Activated T-cell treated with anti-CD3 and anti-CD28 coated beads, Interleukin-2, amount 50 U/mL, for 72 hours (primary cell): Measurements from ENCODE around the gene DENND6B. TPM values are rescaled to one million over a fixed set of nuclear protein-coding genes. Genes with fewer than 3 reads are reported as not detected.

Experiments
- ATAC-seq, 2 donors: fragments of 150-1000 bp; cut with Tn5 transposase; replicated peaks in 1 of 2; 2 replicates each; pipeline ENCODE4 v1.10.0; 2021; ENCODE audit warnings: moderate library complexity in 2 of 2, mild to moderate bottlenecking in 1 of 2
- DNase-seq, 2 donors: peaks; one replicate each; pipeline ENCODE4 v3.0.0; 2021 to 2022; ENCODE audit warnings: mixed read lengths in 1 of 2
- H3K27ac Mint-ChIP-seq: one replicate; pipeline ENCODE4 v1.8.0; 2022; ENCODE audit warnings: mild to moderate bottlenecking, moderate library complexity, mixed read lengths
- H3K27me3 Mint-ChIP-seq: one replicate; pipeline ENCODE4 v1.8.0; 2022; ENCODE audit warnings: low read depth, mixed read lengths
- H3K36me3 Mint-ChIP-seq, 2 donors: one replicate each; pipeline ENCODE4 v1.8.0; 2022; ENCODE audit warnings: mixed read lengths in 2 of 2, mild to moderate bottlenecking in 1 of 2; ENCODE audit not compliant: insufficient read depth in 2 of 2
- H3K4me1 Mint-ChIP-seq: one replicate; pipeline ENCODE4 v1.8.0; 2022; ENCODE audit warnings: low read depth, mixed read lengths
- H3K4me3 Mint-ChIP-seq, 2 donors: one replicate each; pipeline ENCODE4 v1.8.0; 2022; ENCODE audit warnings: mild to moderate bottlenecking in 2 of 2, mixed read lengths in 2 of 2, moderate library complexity in 2 of 2
- H3K9me3 Mint-ChIP-seq, 2 donors: one replicate each; pipeline ENCODE4 v1.8.0; 2022; ENCODE audit warnings: mixed read lengths in 2 of 2
- total RNA-seq, 2 donors: library from RNA; stranded (reverse); gene quantifications; one replicate each; pipeline ENCODE4 v1.2.3, GENCODE V29; 2022

DENND6B gene
- total RNA-seq, 2 donors from 2014 or later = 6.4 to 8.5 TPM

GRCh38 chr22:50289942-50290630 is 36.7 kb downstream of the DENND6B start:
- no peak overlapping the region for H3K4me3 Mint-ChIP-seq
- no peak overlapping the region for H3K27ac Mint-ChIP-seq
- H3K9me3 Mint-ChIP-seq = no peaks in the 10 kb centered on the region
- peaks cover 8% of the 10 kb centered on the region for H3K4me1 Mint-ChIP-seq
- ATAC-seq (no peak), DNase-seq (no peak)
- peaks cover 22% of the 10 kb centered on the region for H3K27me3 Mint-ChIP-seq
- no peaks in the 10 kb centered on the region for H3K36me3 Mint-ChIP-seq

GRCh38 chr22:50289151-50289941 is 37.5 kb downstream of the DENND6B start:
- peaks cover 8% of the 10 kb centered on the region for H3K4me1 Mint-ChIP-seq
- no peak overlapping the region for H3K27ac Mint-ChIP-seq
- H3K9me3 Mint-ChIP-seq = no peaks in the 10 kb centered on the region
- no peaks in the 10 kb centered on the region for H3K36me3 Mint-ChIP-seq
- H3K4me3 Mint-ChIP-seq = no peak overlapping the region
- peaks cover 22% of the 10 kb centered on the region for H3K27me3 Mint-ChIP-seq
- no peak for ATAC-seq
- no peak for DNase-seq

GRCh38 chr22:50287731-50288130 is 39.1 kb downstream of the DENND6B start:
- ATAC-seq = no peak
- Mint-ChIP-seq H3K4me1 (peaks cover 5% of the 10 kb centered on the region), H3K27me3 (peaks cover 19% of the 10 kb centered on the region), H3K4me3 (no peak overlapping the region), H3K27ac (no peak overlapping the region), H3K9me3 (no peaks in the 10 kb centered on the region), H3K36me3 (no peaks in the 10 kb centered on the region)
- no peak for DNase-seq

GRCh38 chr22:50286701-50287318 is 40.0 kb downstream of the DENND6B start:
- Mint-ChIP-seq H3K4me3 (no peak overlapping the region), H3K4me1 (no peaks in the 10 kb centered on the region), H3K27me3 (peaks cover 10% of the 10 kb centered on the region), H3K27ac (no peak overlapping the region), H3K9me3 (no peaks in the 10 kb centered on the region), H3K36me3 (no peaks in the 10 kb centered on the region)
- ATAC-seq = no peak
- DNase-seq = no peak

- Mint-ChIP-seq H3K36me3 (no peaks in the 10 kb centered on the region), H3K9me3 (no peaks in the 10 kb centered on the region), H3K4me1 (no peaks in the 10 kb centered on the region), H3K4me3 (no peak overlapping the region), H3K27ac (no peak overlapping the region), H3K27me3 (peaks cover 4% of the 10 kb centered on the region)
- ATAC-seq (no peak), DNase-seq (no peak)
Measured at GRCh38 chr22:50286275-50286674, 40.5 kb downstream of the DENND6B start.

GRCh38 chr22:50285568-50286229 is 41.1 kb downstream of the DENND6B start:
- ATAC-seq (no peak), DNase-seq (no peak)
- Mint-ChIP-seq H3K9me3 (no peaks in the 10 kb centered on the region), H3K27me3 (no peaks in the 10 kb centered on the region), H3K27ac (no peak overlapping the region), H3K36me3 (no peaks in the 10 kb centered on the region), H3K4me3 (no peak overlapping the region), H3K4me1 (no peaks in the 10 kb centered on the region)

- no peak overlapping the region for H3K27ac Mint-ChIP-seq
- H3K36me3 Mint-ChIP-seq = no peaks in the 10 kb centered on the region
- no peak overlapping the region for H3K4me3 Mint-ChIP-seq
- DNase-seq = no peak
- H3K9me3 Mint-ChIP-seq = no peaks in the 10 kb centered on the region
- H3K27me3 Mint-ChIP-seq = no peaks in the 10 kb centered on the region
- no peaks in the 10 kb centered on the region for H3K4me1 Mint-ChIP-seq
- ATAC-seq = no peak
Measured at GRCh38 chr22:50284479-50284878, 42.3 kb downstream of the DENND6B start.

- H3K27ac Mint-ChIP-seq = no peak overlapping the region
- no peaks in the 10 kb centered on the region for H3K9me3 Mint-ChIP-seq
- DNase-seq = no peak
- H3K4me1 Mint-ChIP-seq = no peaks in the 10 kb centered on the region
- H3K36me3 Mint-ChIP-seq = no peaks in the 10 kb centered on the region
- H3K27me3 Mint-ChIP-seq = no peaks in the 10 kb centered on the region
- ATAC-seq = no peak
- no peak overlapping the region for H3K4me3 Mint-ChIP-seq
Measured at GRCh38 chr22:50283821-50284220, 43.0 kb downstream of the DENND6B start.

- Mint-ChIP-seq H3K4me3 (no peak overlapping the region), H3K27ac (no peak overlapping the region), H3K4me1 (no peaks in the 10 kb centered on the region), H3K9me3 (no peaks in the 10 kb centered on the region), H3K36me3 (no peaks in the 10 kb centered on the region), H3K27me3 (no peaks in the 10 kb centered on the region)
- DNase-seq = no peak
- ATAC-seq = no peak
Measured at GRCh38 chr22:50282361-50283155, 44.3 kb downstream of the DENND6B start.

GRCh38 chr22:50281957-50282356 is 44.9 kb downstream of the DENND6B start:
- no peaks in the 10 kb centered on the region for H3K4me1 Mint-ChIP-seq
- H3K9me3 Mint-ChIP-seq = no peaks in the 10 kb centered on the region
- no peak overlapping the region for H3K4me3 Mint-ChIP-seq
- no peaks in the 10 kb centered on the region for H3K36me3 Mint-ChIP-seq
- H3K27ac Mint-ChIP-seq = no peak overlapping the region
- DNase-seq (no peak), ATAC-seq (no peak)
- no peaks in the 10 kb centered on the region for H3K27me3 Mint-ChIP-seq

GRCh38 chr22:50281384-50281760 is 45.4 kb downstream of the DENND6B start:
- Mint-ChIP-seq H3K27me3 (no peaks in the 10 kb centered on the region), H3K4me3 (no peak overlapping the region), H3K9me3 (no peaks in the 10 kb centered on the region), H3K4me1 (no peaks in the 10 kb centered on the region), H3K36me3 (no peaks in the 10 kb centered on the region), H3K27ac (no peak overlapping the region)
- no peak for DNase-seq
- ATAC-seq = no peak

GRCh38 chr22:50280708-50281383 is 46.0 kb downstream of the DENND6B start:
- Mint-ChIP-seq H3K27me3 (no peaks in the 10 kb centered on the region), H3K36me3 (no peaks in the 10 kb centered on the region), H3K9me3 (no peaks in the 10 kb centered on the region), H3K4me3 (no peak overlapping the region), H3K4me1 (no peaks in the 10 kb centered on the region), H3K27ac (no peak overlapping the region)
- no peak for DNase-seq
- ATAC-seq = no peak
